Mesenchymal stem cell (in vitro differentiated cells and primary cell): ENCODE measurements around the gene GTF2H2.
"Not testable (repeated sequence)": the region's sequence is repeated elsewhere in the genome, so short reads cannot be mapped to it uniquely, and the experiment has no call there.

Experiments
- DNase-seq: peaks from one replicate; pipeline ENCODE4 v3.0.0-alpha.2; 2013
- H2AFZ ChIP-seq: one replicate; pipeline ENCODE4 v1.6.1; 2013; ENCODE audit warnings: low read depth, mild to moderate bottlenecking, control low read depth, inconsistent platforms, low read length, moderate library complexity
- H2AK5ac ChIP-seq: 2 replicates; pipeline ENCODE4 v1.6.1; 2013; ENCODE audit warnings: low read length, moderate library complexity, mild to moderate bottlenecking, inconsistent platforms; ENCODE audit not compliant: severe bottlenecking
- H2BK120ac ChIP-seq: one replicate; pipeline ENCODE4 v1.6.1; 2013; ENCODE audit warnings: low read depth, mild to moderate bottlenecking, inconsistent platforms, low read length, moderate library complexity
- H2BK12ac ChIP-seq, 2 experiments: one replicate each; pipeline ENCODE4 v1.6.1; 2013; ENCODE audit warnings: inconsistent platforms in 2 of 2, low read length in 2 of 2, mild to moderate bottlenecking in 2 of 2, moderate library complexity in 2 of 2, control low read depth in 1 of 2
- H2BK15ac ChIP-seq: one replicate; pipeline ENCODE4 v1.6.1; 2013; ENCODE audit warnings: mild to moderate bottlenecking, low read depth, inconsistent platforms; ENCODE audit not compliant: poor library complexity, severe bottlenecking
- H2BK5ac ChIP-seq: 2 replicates; pipeline ENCODE4 v1.6.1; 2013; ENCODE audit warnings: low read depth, mild to moderate bottlenecking, low read length, control low read depth, inconsistent platforms; ENCODE audit not compliant: poor library complexity, severe bottlenecking
- H3K14ac ChIP-seq, 2 experiments: one replicate each; pipeline ENCODE4 v1.6.1; 2013; ENCODE audit warnings: inconsistent platforms in 2 of 2, low read length in 2 of 2, control low read depth in 1 of 2, mild to moderate bottlenecking in 1 of 2, moderate library complexity in 1 of 2
- H3K18ac ChIP-seq, 2 experiments: one replicate each; pipeline ENCODE4 v1.6.1; 2013; ENCODE audit warnings: inconsistent platforms in 2 of 2, low read length in 2 of 2, control low read depth in 1 of 2, low read depth in 1 of 2, mild to moderate bottlenecking in 1 of 2
- H3K23ac ChIP-seq, 2 experiments: one replicate each; pipeline ENCODE4 v1.6.1; 2013; ENCODE audit warnings: inconsistent platforms in 2 of 2, low read length in 2 of 2, mild to moderate bottlenecking in 2 of 2, moderate library complexity in 2 of 2, control low read depth in 1 of 2
- H3K27ac ChIP-seq: 2 replicates; pipeline ENCODE4 v1.5.1; 2013; ENCODE audit warnings: mild to moderate bottlenecking, moderate library complexity, low read length, control low read depth, inconsistent platforms; ENCODE audit not compliant: poor library complexity, severe bottlenecking
- H3K27me3 ChIP-seq, 2 experiments: 2 replicates each; pipeline versions ENCODE4 v1.6.1 to v1.7.0; 2013; ENCODE audit warnings: low read length in 2 of 2, mild to moderate bottlenecking in 2 of 2, moderate library complexity in 2 of 2, control low read depth in 1 of 2, inconsistent platforms in 1 of 2; ENCODE audit not compliant: control insufficient read depth in 1 of 2, insufficient read depth in 1 of 2
- H3K36me3 ChIP-seq, 2 experiments: 2 replicates each; pipeline versions ENCODE4 v1.6.1 to v1.7.0; 2013; ENCODE audit warnings: low read length in 2 of 2, control low read depth in 1 of 2, inconsistent platforms in 1 of 2, low read depth in 1 of 2, mild to moderate bottlenecking in 1 of 2; ENCODE audit not compliant: insufficient read depth in 2 of 2, control insufficient read depth in 1 of 2
- H3K4ac ChIP-seq, 2 experiments: one replicate each; pipeline ENCODE4 v1.6.1; 2013; ENCODE audit warnings: inconsistent platforms in 2 of 2, low read length in 2 of 2, mild to moderate bottlenecking in 2 of 2, moderate library complexity in 2 of 2, control low read depth in 1 of 2, low read depth in 1 of 2
- H3K4me1 ChIP-seq: 2 replicates; pipeline ENCODE4 v1.6.1; 2013; ENCODE audit warnings: low read depth, low read length, control low read depth; ENCODE audit not compliant: control insufficient read depth, insufficient read depth
- H3K4me2 ChIP-seq: 2 replicates; pipeline ENCODE4 v1.6.1; 2013; ENCODE audit warnings: low read length, mild to moderate bottlenecking, inconsistent platforms; ENCODE audit not compliant: poor library complexity, severe bottlenecking
- H3K4me3 ChIP-seq, 2 experiments: 2 replicates each; pipeline versions ENCODE4 v1.5.1 to v1.7.0; 2013; ENCODE audit warnings: low read length in 2 of 2, mild to moderate bottlenecking in 2 of 2, control low read depth in 1 of 2, low read depth in 1 of 2; ENCODE audit not compliant: insufficient read depth in 1 of 2
- H3K79me1 ChIP-seq: replicated peaks from 2 replicates; pipeline ENCODE4 v1.6.1; 2013; ENCODE audit warnings: mild to moderate bottlenecking, control low read depth, low read length, inconsistent platforms; ENCODE audit not compliant: poor library complexity, severe bottlenecking
- H3K9ac ChIP-seq: 2 replicates; pipeline ENCODE4 v1.7.0; 2013; ENCODE audit warnings: mild to moderate bottlenecking, low read length, moderate library complexity
- H3K9me3 ChIP-seq: 2 replicates; pipeline ENCODE4 v1.7.0; 2013; ENCODE audit warnings: mild to moderate bottlenecking, low read length; ENCODE audit not compliant: control insufficient read depth
- H4K8ac ChIP-seq: one replicate; pipeline ENCODE4 v1.6.1; 2013; ENCODE audit warnings: inconsistent platforms, mild to moderate bottlenecking, low read length, moderate library complexity
- H4K91ac ChIP-seq: one replicate; pipeline ENCODE4 v1.6.1; 2013; ENCODE audit warnings: mild to moderate bottlenecking, low read length, inconsistent platforms
- WGBS: methylation state at CpG from one replicate; pipeline ENCODE4 v1.1.7; 2013; ENCODE audit warnings: mixed read lengths; 5-methylcytosine and 5-hydroxymethylcytosine counted together

The GTF2H2 gene

GRCh38 chr5:71097173-71097929 lies 29.9 kb upstream of the GTF2H2 start:
- H3K27me3 ChIP-seq, H3K9ac ChIP-seq, H3K79me1 ChIP-seq, H2AK5ac ChIP-seq, H3K4me3 ChIP-seq, H2BK120ac ChIP-seq, DNase-seq, H4K91ac ChIP-seq, H3K4me1 ChIP-seq, H3K23ac ChIP-seq, H3K36me3 ChIP-seq, H3K9me3 ChIP-seq, H3K14ac ChIP-seq, H3K4me2 ChIP-seq, H2BK15ac ChIP-seq, H3K27ac ChIP-seq, H2BK12ac ChIP-seq, H3K18ac ChIP-seq, H2AFZ ChIP-seq, H3K4ac ChIP-seq, H2BK5ac ChIP-seq, H4K8ac ChIP-seq: not testable (repeated sequence)
- WGBS = 96% methylated on average over 2 of the region's 3 CpGs

GRCh38 chr5:71089773-71090172 lies 22.3 kb upstream of the GTF2H2 start:
- not testable (repeated sequence) for H2AK5ac ChIP-seq, H3K27me3 ChIP-seq, H3K36me3 ChIP-seq, H2AFZ ChIP-seq, H2BK15ac ChIP-seq, H3K14ac ChIP-seq, H4K8ac ChIP-seq, DNase-seq, H3K79me1 ChIP-seq, H2BK120ac ChIP-seq, H3K9me3 ChIP-seq, H3K18ac ChIP-seq, H4K91ac ChIP-seq, H3K4me3 ChIP-seq, H3K4me1 ChIP-seq, H3K23ac ChIP-seq, H3K9ac ChIP-seq, H3K4me2 ChIP-seq, H3K27ac ChIP-seq, H2BK5ac ChIP-seq, H2BK12ac ChIP-seq, H3K4ac ChIP-seq
- WGBS = no CpG with 5 or more reads among the region's 2 CpGs

GRCh38 chr5:71088754-71089153 lies 21.3 kb upstream of the GTF2H2 start:
- not testable (repeated sequence) for H3K27me3 ChIP-seq, H2BK120ac ChIP-seq, H3K79me1 ChIP-seq, H2AFZ ChIP-seq, H3K23ac ChIP-seq, H3K9me3 ChIP-seq, H3K9ac ChIP-seq, H2BK12ac ChIP-seq, H4K91ac ChIP-seq, H3K14ac ChIP-seq, H2AK5ac ChIP-seq, H3K4me2 ChIP-seq, H3K4me3 ChIP-seq, DNase-seq, H4K8ac ChIP-seq, H3K27ac ChIP-seq, H3K4me1 ChIP-seq, H2BK5ac ChIP-seq, H3K4ac ChIP-seq, H3K18ac ChIP-seq, H3K36me3 ChIP-seq, H2BK15ac ChIP-seq
- no CpG with 5 or more reads among the region's 2 CpGs for WGBS

DNA sequence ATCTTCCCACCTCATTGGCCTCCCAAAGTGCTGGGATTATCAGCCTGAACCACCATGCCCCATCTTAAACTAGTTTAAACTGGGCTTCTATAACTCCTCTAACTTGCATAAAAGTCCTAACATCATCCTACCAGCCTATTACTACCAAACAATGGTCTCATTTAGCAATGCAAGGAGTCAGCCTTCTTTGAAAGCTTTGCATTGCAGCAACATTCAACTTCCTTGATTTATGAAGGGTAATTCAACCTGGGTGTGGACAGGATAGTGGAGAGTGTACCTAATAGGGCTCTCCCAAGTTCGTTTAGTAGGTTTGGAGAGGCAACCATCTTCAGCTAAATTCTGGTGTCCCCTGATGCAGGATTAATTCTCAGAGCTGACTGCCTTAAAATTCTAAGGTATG lies 18.7 kb upstream of the GTF2H2 start:
- not testable (repeated sequence) for DNase-seq, H2BK5ac ChIP-seq, H2BK120ac ChIP-seq, H3K18ac ChIP-seq, H3K4me2 ChIP-seq, H3K9me3 ChIP-seq, H3K79me1 ChIP-seq, H3K4ac ChIP-seq, H4K91ac ChIP-seq, H3K23ac ChIP-seq, H2BK12ac ChIP-seq, H3K4me1 ChIP-seq, H3K4me3 ChIP-seq, H2AFZ ChIP-seq, H3K9ac ChIP-seq, H3K36me3 ChIP-seq, H2AK5ac ChIP-seq, H2BK15ac ChIP-seq, H3K14ac ChIP-seq, H3K27me3 ChIP-seq, H4K8ac ChIP-seq, H3K27ac ChIP-seq
- no CpG with 5 or more reads among the region's 1 CpG for WGBS
